SW480 (cell line): ENCODE data around the gene TMEM115.

ENCODE experiments used
- DNase-seq: peaks from one replicate; pipeline ENCODE4 v3.0.0-alpha.2; 2016; ENCODE audit warnings: low spot score

Gene TMEM115, protein sequence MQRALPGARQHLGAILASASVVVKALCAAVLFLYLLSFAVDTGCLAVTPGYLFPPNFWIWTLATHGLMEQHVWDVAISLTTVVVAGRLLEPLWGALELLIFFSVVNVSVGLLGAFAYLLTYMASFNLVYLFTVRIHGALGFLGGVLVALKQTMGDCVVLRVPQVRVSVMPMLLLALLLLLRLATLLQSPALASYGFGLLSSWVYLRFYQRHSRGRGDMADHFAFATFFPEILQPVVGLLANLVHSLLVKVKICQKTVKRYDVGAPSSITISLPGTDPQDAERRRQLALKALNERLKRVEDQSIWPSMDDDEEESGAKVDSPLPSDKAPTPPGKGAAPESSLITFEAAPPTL

DNA sequence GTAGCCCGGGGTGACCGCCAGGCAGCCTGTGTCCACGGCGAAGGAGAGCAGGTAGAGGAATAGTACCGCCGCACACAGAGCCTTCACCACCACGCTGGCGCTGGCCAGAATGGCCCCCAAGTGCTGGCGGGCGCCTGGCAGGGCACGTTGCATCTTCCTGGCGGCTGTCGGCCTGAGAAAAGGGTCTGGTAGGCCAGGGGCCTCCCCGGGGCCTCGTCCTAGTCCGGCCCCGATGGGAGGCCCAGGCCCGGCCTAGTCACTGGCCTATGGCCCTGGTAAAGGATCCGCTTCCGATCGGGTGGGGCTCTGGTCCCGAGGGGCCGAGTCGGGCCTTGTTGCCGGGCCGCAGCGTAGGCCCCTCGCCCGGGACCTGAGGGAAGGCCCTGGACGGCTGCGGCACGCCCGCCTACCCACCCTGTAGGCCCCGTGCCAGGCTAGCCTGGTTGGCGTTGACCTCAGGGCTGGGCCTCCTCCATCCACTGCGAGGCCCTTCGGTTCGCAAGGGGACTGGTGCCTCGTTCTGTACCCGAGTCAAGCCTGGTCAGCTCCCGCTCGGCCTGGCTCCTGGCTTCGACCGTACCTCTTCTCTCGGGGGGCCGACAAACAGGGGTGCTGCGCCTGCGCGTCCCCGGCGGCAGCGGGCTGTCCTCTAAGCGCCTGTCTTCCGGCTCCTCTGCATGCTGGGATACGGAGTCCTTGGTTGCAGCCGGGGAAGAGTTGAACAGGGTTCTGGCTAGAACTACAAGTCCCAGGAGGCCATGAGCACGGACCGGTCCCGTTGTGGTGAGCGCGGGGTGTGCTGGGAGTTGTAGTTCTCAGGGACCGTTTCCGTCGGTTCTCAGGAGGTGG, at the start of gene TMEM115:
Gene TMEM115, minus strand, starts transcription at position 611 of the 849 bp plus-strand sequence. Its CDS starts 458 bp downstream, at position 153.
- peak; percentile 99 for DNase-seq

DNA sequence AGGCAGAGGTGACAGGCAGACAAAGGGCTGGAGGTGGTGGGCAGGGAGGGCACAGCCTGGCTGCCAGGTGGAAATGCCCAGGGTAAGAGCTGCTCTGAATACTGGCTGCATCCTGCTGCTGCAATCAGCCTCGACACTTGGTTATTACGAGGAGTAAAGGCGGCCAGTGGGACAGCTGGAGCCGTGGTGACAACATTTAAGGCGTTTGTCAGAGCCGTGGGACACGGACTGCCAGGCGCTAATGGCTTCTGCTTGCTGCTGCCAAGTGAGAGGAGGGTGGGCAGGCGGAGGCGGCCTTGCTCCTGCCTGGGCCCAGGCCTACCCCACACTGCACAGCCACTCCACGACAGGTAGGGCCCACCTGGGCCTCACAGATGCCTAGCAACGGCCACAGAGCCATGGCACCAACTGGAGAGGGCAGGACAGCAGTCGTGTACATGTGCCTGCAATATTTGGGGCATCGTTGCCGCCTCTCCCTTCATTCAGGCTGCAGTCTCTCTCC, 49.2 kb upstream of the TMEM115 start:
- no peak for DNase-seq

DNA sequence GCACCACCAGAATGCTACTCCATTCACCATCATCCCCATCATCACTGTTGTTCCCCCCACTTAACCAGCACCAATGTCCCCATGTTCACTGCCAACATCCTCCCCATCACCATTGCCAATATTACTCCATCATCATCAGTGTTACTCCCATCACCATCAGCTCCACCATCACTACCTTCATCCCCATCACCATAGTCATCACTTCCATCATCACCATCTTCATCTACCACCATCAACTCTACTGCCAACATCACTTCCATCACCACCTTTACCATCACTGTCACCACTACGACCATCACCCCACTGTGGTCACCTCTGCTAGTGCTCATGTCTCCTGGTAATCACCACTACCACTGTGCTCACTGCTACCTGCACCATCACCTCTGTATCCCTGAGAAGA, 47.2 kb upstream of the TMEM115 start:
- no peak for DNase-seq

DNA sequence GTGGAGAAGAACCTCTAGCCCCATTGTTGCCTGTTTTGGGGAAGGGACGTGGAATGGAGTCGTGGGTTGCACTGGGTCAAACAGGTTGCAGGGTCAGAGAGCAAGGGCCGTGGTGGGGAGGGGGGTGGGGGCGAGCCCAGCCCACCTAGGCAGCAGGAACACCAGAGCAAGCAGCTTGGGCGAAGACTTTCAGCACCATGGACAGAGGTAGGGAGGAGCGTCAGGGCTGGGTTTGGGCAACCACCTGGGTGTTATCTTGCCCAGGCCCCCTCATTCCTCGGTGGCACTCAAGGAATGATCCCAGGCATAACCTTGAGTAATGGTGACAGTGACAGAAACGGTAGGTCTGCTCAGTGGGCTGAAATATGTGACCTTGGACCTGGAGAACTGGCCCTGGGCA, 45.9 kb upstream of the TMEM115 start:
- DNase-seq: no peak

DNA sequence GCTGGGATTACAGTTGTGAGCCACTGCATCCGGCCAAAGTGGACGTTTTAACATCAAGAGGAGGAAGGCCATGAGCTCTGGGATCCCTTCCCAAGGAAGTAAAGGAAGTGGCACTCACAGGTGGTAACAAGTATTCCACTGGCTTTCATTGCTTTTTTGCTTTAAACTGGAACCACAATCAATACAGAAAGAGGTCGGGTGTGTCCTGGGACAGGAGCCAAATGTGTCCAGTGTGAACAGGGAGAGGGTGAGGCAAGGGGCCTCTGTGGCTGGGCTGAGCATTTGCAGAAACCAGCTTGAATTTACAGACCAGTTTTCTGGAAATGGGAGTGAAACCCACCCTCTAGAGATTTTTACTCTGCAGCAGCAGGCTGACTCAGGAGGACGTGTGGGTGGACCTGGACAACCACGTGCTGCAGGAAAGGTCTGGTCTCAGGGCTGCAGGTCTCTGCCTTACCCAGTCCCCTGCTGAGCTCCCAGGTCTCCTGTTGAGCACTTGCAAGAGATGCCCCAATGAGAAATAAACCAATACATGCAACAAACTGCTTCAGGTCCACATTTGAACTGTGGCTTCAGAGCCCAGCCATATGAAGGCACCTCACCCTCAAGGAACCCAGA, 42.8 kb upstream of the TMEM115 start:
- DNase-seq: peak; percentile 19

DNA sequence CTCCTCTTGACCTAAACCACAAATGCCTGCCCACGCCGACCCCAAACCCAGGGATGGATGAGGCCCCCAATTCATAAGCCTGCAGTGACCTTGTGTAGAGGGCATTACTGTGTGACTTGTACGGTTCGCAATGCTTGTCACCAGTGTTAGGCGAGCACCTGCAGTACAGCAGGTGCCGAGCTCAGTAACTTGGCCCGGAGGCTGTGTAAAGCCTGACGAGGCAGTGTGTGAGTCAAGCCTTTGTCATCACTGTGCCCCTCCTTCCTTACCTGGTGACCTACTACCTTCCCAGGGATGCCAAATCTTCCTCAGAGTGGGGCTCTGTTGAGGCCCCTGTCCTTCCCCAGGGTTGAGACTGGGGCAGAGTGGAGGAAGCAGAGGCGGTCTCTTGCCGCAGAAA, 37.2 kb upstream of the TMEM115 start:
- peak; percentile 49 for DNase-seq

DNA sequence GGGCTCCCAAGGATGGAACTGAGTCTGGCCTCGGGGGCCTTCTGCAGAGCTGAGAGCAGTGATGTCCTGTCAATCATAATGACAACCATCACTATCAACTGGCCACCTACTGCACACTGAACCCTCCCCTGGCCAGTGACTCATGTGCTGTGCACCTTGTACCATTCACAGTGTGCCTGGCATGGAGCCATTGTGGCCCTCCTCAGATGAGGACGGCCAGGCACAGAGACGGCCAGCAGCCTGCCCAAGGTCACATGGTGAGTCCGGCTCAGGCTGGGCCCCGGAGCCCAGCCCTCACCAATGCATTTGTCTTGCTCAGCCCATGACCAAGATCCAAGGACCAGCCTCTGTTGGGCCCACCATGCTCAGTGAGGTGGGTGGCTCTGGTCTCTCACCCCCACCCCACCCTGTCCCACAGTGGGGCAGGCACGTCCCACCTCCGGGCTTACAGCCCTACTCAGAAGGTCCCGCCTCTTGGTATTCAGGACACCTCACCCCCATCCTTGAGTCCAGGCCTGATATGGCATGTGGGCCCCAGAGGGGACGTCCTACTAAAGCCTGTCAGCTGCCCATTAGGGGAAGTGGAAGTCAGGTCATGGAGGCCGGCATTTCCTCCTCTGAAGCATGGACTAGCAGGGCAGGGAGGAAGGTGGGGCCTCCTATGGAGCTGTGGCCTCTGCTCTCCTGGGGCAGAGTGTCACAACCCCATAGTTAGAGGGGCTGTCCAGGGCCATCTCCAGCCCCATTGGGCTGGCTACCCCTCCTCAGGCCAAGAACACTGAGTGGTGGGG, 35.9 kb upstream of the TMEM115 start:
- no peak for DNase-seq

DNA sequence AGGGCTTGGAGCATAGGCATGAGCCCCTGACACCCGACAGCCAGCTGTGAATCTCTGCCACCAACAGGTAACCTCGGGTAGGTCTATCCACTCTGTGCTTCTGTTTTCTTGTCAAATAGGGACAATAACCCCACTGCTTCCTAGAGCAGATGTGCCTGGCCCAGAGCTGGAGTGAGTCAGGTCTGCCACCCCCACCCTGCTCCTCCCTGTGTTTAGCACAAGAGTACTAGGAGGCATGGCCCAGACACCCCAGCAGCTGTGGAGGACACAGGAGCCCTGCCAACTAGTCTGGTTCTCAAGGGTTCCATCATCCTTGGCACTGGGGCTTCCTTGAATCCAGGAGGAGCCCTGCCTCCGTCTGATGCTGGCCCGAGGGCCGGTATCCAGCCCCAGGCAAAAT, 33.7 kb upstream of the TMEM115 start:
- no peak for DNase-seq

DNA sequence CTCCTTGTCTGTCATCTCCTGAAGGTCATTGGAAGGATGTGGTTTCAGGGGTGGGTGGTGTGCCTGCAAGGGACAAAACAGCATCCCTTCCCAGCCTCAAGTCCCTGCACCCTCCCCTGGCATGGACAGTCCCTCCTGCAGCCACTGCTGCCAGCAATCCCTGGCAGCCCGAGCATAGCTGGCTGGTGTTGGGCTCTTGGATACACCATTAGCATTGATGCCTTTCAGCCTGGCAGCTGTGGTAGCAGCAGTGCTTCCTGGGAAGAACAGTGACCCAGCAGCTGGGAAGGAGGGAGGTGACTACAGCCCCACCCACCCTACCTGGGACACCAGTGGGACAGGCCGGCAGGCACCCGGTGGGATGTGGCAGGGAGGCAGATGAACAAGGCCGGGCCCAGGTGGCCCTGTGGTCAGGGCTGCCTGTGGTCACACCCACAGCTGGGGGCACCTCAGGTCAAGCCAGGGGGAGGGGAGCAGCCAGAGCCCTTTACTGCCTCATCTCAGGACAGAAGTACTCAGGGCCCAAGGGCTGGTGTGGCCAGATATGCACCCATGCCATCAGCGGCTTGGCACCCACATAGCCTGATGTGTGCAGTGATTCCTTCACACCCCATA, 32.9 kb upstream of the TMEM115 start:
- peak; percentile 41 for DNase-seq

DNA sequence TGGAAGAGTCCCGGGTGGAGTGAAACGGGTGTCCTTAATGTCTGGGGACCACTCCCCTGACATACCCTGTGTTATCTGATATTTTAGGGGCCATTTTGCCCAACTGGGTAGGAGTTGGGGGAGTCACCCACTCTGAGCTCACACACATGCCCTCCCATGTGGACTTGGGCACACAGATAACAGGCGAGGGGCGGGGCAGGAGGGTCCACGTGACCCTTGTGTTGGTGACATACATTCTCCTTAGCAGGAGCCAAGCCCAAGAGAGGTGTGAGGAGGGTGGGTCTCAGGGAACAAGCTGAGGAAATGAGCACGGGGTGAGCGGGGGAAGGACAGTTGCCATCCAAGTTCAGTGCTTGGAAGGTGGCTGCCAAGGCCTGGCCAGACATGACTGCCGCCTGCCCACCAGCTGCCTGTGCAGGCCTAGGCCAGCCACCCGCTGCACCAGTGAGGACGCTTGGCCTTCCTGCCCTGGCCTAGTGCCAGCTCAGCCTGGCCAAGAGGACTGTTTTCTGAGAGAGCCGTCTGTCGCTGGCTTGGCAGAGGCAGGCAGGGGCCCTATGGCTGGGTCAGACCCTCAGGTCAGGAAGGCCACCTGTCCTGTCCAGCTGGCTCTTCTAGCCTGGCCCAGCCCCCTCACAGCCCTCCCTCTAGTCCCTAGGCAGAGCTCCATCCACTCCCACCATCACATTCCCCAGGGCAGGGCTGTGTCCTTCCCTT, 31.3 kb upstream of the TMEM115 start:
- no peak for DNase-seq

DNA sequence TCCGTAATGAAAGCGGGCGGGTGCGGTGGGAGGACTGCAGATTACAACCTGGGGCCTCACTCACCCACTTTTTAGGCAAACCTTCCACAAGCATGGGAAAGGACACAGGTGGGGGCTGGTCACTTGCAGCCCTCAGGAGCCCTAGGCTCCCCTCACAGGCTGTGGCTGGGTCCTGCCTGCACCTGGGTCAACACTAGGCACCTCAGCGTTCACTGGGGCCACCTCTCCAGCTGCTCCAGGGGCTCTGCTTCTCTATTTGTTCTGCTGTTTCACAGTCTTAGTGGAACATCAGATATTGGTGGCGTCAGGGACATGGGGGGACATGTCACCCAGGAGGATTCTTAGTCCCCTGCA, 30.1 kb upstream of the TMEM115 start:
- DNase-seq: no peak

DNA sequence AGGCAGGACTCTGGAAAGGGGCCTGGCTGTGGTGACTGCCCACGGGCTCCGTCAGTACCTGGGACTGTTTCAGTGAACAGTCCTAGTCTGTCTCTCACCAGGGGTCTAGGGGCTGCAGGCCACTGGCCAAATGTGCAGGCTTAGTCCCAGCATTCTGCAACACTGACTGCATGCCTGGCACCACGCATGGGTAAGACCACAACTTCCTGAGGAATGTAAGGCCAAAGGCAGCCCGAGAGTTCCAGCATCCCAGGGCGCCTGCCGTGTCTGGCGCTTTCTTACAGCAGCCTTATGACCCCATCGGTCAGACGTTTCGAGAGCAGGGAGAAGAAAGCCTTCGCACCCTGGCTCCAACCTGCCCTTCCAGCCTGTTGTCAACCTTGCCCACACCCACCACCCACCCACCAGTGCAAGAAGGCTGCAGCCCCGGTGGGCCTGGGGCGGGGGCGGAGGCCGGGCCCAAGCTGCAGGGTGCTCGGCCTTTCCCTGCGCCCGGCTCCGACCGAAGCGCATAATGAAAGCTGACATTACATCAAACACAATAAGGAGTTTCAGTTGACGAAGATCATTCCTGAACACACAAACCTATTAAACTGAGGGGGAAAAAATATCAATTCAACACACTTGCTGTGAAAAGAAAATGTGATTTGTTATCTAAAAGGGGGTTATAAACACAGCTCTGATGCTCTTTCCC, 29.5 kb upstream of the TMEM115 start:
- DNase-seq: no peak

DNA sequence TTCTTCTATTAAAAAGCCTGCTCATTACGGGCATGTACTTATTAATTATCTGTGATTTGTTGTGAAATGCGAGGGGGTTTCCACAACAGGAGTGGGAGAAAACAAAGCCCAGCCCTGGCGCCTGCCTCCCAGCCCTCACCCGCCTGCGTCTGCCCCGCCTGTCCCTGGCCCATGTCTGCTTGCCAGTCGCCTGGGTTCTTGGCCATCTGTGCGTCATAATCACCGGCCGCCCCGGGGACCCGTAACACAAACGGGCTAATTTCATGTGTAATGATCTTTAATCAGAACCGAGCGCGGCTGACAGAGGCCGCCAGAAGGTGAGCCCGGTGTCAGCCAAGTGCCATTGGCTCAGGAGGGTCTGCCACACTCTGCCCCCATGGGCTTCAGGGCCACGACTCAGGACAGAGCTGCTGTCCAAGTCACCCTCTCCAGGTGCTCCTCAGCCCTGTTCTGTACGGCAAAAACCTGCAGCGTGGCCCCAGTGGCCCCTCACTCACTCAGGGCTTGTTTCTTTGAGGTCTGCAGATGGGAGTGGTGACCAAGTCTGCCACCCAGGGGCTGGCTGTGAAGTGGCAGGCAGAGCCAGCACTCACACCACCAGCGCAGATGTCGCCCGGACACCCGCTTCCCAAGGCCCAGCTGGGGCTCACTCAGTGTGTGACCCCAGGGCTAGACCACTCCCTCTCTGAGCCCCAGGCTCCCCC, 28.8 kb upstream of the TMEM115 start:
- DNase-seq: no peak

DNA sequence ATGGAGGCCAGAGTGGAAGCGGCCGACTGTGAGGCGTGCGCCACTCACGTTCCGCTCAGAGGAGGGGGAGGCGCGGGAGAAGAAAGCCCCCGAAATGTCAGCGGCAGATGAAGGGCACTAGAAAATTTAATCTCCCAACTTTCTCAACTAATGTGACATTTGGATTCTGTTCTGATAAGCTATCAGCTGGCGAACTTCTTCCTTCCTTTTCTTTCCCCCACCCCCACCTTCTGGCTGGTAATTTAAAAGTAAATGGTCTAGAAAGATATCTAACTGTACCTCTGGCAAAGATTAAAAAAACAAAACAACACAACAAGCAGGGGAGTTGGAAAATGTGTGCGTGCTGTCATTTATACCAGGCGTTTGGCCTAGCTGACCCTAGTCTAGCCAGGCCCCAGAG, 26.4 kb upstream of the TMEM115 start:
- no peak for DNase-seq

DNA sequence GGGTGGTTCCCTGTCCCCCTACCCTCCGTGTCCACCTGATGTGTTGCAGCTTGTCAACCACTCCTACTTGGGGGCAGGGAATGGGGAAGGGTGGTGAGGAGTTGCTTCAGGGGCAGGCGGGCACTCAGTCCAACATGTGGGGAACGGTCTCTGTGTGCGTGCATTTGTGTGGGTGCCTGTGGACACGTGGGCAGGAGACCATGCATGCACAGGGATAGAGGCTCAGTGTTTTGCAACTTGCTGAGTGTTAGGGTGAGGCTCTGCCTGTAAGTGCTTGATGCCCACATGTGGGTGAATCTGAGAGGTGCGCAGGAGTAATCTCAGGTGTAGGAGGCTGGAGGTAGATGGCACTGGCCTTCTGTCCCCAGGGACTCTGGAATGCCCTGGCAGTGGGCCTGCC, 24.4 kb upstream of the TMEM115 start:
- no peak for DNase-seq

DNA sequence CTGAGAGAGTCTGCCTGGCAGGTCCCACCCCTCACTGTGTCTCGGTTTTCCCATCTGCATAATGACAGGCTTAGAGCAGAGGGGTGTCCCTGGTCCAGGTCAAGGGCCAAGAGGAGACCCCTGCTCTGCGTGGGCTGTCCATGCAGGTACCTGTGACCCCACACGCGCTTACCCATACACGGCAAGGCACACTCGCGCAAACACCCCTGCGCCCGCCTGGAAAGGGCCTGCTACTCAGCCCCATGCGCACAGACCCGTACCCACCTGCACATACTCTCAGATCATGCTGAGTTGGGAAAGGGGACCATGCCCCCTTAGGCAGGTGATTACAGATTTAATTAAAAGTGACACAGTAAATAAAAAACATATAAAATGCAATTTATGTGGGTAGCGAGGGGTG, 23.4 kb upstream of the TMEM115 start:
- DNase-seq: no peak

DNA sequence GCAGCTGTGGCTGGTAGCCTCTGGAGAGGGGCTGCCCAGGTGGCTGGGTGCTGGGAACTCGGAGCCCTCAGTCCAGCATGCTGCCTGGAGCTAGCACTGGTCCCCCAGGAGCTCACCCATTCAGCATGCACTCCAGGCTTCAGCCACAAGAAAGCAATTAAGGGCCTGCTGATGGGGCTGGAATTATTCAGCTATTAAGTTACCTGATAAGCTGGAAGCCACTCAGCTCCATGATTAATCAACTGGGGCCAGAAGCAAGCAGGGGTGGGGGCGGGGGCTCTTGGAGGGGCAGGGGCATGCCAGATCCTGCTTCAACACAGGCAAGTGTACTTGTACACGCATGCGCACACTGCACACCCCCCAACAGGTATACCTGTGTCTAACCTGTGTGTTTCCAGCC, 22.1 kb upstream of the TMEM115 start:
- no peak for DNase-seq

DNA sequence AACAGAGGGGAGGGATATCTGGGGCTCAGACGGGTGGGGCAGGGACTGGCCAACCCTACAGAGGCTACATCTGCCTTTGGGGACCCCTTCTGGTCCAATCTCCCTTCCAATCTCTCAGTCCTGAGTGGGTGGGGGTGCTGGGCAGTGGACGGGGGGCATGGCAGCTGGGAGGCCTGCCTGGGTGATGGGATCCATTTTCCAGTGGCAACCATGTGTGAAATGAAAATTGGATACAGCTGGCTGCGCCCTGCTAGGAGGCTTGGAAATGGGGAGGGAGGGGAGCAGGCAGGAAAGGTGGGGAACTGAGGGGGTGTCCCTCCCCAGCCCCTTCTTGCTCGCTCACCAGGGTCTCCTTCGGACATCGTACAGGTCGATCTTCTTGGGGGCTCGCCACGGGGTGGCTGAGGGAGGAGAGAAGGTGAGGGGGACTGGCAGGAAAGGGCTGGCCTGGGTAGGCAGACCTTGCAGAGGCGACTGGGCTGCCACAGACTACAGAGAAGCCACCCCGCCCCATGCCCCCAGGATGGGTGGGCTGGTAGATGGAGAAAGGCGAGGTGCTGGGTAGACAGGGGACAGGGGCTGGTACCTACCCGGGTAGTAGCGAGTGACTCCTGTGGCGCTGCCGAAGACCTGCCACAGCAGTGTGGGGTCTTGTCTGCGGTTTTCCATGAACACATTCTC, 21.2 kb upstream of the TMEM115 start:
- DNase-seq: no peak

DNA sequence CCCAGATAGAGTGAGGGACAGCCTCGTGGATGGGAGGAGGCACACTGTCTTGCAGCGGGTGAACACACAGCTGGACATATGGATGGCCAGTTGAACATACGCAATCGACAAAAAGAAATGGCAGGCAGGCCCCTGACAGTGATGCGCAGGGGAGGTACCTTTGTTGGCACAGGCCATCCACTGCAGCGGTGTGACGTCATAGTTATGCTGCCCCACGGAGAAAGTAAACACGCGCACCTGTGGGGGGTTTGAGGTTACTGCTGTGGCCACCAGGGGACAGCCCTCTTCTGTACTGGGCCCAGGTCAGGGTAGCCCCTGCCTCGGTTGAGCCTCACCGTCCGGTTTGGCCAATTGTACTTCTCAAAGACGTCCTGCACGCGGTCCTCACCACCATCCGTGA, 19.4 kb upstream of the TMEM115 start:
- no peak for DNase-seq
